ENCODE measurements around the gene MMP12.
"Not testable (repeated sequence)": the region's sequence is repeated elsewhere in the genome, so short reads cannot be mapped to it uniquely, and the experiment has no call there.

Gene MMP12

DNA sequence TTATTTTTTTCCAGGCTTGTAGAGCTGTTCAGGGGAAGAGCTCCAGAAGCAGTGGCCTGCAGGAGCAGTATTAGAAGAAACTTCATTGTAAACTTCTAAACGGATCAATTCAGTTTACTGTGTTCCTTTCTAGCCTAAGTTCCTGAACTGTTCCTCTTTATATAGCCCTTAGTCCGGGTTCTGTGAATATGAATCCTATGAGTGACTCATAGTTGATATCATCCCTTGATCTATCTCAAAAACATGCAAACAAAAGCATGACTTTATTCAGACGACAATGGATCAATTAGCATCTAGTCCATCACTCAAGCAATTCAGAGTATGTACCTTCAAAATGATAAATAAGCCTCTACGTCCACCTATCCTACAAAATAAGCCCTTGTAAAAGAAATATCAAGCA is at the start of gene MMP12:
Gene MMP12, minus strand, starts transcription at position 131 of the 400 bp plus-strand sequence. Its CDS starts 45 bp downstream, at position 86.
- DNase-seq (ENCODE audit: low spot score): no peak

DNA sequence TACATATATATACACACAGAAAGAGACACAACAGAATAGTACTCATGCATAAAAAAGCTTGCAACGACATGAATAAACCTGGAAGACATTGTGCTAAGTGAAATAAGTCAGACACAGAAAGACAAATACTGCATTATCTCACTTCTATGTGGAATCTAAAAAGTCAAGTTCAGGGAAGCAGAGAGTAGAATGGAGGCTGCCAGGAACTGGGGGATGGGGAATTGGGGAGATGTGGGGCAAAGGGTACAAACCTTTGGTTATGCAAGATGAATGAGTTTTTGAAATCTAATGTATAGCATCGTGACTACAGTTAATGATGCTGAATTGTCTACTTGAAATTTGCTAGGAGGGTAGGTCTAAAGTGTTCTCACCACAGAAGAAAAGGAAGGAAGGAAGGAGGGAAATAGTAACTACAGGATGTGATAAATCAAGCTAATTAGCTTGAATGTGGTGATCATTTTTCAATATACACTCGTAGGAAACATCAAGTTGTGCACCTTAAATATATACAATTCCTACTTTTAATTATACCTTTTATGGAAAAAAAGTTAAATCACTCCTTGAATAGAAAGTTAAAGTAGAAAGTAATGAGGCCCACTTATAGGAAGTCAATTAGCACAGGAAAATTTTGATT is 46.9 kb upstream of the MMP12 start:
- no peak for DNase-seq (ENCODE audit: low spot score)

DNA sequence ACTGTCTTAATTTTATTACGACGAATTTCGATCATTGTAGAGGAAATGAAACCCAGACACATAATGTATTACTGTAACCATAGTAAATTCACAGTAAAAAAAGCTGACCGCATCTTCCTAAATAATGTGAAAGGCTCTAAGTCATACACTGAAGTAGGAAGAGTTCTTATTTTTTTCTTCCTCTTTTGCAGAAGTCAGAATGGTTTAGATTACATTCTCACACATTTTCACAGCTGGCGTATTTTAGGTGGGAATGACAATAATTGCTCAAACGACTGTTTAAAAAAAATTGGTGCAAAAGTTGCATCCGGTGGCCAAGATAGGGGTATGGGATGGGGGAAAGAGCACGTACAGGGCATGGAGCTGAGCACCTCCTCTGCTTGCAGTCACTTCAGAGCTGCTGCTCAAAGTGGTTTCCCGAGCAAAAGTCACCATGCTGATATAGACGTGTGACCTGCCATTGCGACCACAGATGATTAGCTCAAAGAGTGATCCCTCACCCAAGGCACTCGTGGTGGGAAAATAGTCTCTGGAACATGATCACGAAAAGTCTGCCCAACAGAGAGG is 45.4 kb upstream of the MMP12 start:
- DNase-seq (ENCODE audit: low spot score): no peak

DNA sequence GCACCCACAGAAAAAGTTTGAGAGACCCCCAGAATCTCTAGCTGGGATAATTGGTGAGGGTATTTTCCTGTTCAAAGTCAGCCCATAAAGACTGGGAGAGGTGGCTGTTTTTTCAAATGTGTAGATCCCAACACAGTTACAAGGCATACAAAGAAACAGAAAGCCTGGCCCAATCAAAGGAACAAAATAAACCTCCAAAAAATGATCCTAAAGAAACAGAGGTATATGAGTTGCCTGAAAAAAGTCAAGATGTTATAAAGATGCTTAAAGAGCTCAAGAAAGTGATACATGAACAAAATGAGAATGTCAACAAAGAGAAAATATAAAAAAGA is 40.2 kb upstream of the MMP12 start:
- DNase-seq (ENCODE audit: low spot score): no peak

DNA sequence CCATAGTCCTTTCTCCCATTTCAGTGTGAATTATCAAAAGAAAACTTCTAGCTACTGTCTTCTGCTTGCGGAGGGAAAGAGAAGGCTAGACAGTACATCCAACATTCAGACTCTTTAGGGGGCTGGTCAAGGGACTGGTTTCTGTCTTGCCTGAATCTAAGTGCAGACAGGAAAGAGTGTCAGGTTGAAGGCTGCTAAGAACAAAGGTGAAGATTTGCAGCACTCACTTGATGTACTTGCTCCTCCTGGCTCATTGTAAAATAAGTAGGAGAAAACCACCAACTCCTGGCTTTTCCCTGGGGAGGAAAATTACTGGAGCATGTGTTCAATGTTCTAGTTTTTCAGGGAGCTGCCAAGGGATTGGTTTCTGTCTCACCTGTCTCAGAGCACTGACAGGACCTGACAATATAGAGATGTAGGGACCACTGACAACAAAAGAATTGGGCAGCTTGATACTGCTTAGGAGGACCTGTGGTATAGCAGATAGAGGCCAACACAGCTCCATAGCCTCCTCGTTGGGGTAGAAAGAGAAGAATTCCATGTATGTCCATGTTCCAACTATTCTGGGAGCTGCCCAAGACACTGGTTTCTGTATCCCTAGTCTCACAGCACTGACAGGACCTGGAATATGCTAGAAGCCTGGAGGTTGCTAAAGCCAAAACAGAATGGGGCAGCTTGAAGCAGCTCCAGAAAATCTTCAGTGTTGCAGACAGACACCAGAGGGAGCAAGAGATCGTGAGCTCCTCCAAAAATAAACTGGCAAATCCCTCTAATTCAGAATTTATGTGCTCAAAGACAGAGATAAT is 39.7 kb upstream of the MMP12 start:
- no peak for DNase-seq (ENCODE audit: low spot score)

DNA sequence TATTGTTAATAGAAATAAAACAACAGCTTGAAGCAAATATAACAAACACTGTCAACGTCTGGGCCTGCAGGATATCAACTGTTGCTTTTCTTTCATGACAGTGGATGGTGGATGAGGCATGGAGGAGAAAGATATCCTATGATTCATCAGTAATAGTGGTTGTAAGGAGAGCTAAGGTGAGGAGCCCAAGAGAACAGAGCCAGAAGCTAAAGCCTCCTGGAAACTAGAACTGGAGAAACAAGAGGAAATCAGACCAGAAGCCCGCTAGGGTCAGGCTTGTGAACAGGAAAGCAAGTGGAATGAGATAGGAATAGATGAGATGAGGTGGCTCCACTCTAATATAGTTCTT is 37.7 kb upstream of the MMP12 start:
- DNase-seq (ENCODE audit: low spot score): no peak

DNA sequence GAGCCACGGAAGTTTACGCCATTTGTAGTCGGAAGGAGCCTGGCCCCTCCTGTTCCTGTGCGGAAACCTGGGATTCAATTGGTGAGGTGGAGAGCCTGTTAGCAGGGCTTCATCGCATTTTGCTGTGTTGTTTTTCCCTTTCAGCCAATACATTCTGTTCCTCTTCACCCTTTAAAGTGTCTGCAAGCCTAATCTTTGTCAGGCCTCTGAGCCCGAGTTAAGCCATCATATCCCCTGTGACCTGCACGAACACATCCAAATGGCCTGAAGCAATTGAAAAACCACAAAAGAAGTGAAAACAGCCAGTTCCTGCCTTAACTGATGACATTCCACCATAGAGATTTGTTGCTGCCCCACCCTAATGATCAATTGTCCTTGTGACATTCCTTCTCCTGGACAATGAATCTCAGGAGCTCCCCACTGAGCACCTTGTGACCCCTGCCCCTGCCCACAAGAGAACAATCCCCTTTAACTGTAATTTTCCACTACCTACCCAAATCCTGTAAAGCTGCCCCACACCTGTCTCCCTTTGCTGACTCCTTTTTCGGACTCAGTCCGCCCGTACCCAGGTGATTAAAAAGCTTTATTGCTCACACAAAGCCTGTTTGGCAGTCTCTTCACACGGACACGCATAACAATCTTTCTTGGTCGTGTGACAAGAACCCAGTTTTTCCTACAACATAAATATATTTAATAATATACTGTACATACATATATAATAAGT is 37.1 kb upstream of the MMP12 start:
- no peak for DNase-seq (ENCODE audit: low spot score)

DNA sequence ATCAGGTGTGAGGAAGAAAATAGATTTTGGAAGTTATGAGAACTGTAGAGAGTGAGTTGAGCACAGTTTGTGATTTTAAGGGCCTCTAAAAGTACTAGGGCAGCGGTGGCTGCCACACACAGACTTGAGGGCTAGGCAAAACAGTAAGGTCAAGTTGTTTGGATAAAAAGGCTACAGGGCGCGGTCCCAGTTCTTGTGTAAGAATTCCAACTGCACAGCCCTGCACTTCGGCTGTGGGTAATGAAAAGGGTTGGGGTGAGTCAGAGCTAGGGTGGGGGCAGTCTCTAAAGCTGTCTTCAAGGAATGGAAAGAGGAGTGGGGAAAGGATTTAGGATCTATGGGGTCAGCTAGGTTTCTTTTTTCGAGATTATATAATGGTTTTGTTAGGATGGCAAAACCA is 31.1 kb upstream of the MMP12 start:
- DNase-seq (ENCODE audit: low spot score): not testable (repeated sequence)

DNA sequence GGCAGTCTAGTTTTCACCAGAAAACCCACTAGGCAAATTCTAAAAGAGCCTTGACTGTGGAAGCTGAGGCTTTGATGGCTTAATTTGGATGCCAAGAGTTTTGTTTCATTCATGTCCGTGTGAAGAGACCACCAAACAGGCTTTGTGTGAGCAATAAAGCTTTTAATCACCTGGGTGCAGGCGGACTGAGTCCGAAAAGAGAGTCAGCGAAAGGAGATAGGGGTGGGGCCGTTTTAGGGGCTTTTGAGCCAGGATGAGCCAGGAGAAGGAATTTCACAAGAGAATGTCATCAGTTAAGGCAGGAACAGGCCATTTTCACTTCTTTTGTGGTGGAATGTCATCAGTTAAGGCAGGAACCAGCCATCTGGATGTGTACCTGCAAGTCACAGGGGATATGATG is 29.1 kb upstream of the MMP12 start:
- not testable (repeated sequence) for DNase-seq (ENCODE audit: low spot score)

DNA sequence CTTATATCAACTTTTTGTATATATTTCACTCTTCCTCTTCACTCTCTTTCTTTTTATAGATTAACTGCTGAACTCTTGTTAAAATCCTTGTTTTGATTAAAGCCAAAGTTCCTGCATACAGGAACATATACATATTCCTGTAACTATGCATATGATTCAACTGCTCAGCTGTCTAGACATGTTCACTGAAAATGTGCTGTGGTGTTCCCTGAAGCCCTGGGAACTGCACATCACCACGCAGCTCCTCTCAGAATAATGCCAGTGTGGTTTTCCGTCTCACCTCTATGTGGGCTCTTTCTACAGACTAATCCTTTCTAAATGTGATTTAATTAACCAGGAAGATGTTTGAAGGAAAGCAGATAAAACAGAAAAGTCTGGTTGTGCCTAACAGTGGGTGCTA is 25.6 kb upstream of the MMP12 start:
- no peak for DNase-seq (ENCODE audit: low spot score)

DNA sequence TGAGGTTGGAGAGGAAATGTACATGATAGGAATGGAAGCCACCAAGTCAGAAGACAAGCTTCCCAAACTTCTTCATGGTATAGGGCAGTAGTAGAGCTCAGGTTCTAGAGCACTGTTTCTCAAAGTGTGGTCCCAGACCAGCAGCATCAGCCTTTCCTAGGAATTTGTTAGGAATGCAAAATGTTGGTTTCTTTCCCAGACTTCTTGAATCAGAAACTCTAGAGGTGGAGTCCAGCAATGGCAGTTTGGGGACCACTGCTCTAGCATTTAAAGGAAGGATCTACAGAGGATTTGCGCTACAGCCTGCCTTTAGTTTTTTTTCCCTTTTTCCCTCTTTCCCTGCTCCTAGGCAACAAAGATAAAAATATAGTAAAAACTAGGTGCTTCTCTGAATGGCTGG is 17.0 kb upstream of the MMP12 start:
- DNase-seq (ENCODE audit: low spot score): no peak

DNA sequence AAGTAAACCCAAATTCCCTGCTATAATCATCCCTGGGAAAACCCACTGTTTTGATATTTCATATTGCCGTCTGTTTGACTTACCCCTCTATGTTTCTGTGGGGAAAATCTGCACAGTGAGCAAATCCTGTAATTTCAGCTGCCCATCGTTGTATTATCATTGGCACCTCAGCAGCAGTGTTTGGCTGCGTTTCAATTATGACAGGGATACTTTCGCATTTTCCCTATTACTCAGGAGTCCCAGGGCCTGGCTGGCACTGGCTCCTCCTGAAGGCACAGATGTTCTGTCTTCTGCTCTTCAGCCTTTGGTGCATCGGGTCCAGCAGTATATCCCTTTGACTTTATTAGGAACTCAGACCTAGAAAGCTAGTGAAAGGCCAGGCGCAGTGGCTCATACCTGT is 12.2 kb upstream of the MMP12 start:
- no peak for DNase-seq (ENCODE audit: low spot score)

DNA sequence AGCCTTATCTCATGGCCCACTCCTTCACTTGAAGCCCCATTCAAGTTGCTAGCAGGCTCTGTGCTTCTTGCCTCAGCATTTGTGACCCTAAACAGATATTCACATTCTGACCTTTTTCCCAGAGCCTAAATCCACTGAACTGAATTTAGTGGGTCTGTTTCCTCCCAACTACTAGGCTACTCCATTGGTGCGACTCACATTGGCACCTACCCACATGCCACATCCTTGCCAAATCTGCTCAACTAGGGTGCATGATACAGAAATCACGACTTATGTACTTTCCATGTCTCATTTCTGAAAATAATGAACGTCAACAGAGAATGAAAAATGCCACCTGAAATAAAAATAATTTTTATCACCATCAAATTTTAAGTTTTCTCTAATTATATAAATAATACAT is 8.4 kb upstream of the MMP12 start:
- no peak for DNase-seq (ENCODE audit: low spot score)

DNA sequence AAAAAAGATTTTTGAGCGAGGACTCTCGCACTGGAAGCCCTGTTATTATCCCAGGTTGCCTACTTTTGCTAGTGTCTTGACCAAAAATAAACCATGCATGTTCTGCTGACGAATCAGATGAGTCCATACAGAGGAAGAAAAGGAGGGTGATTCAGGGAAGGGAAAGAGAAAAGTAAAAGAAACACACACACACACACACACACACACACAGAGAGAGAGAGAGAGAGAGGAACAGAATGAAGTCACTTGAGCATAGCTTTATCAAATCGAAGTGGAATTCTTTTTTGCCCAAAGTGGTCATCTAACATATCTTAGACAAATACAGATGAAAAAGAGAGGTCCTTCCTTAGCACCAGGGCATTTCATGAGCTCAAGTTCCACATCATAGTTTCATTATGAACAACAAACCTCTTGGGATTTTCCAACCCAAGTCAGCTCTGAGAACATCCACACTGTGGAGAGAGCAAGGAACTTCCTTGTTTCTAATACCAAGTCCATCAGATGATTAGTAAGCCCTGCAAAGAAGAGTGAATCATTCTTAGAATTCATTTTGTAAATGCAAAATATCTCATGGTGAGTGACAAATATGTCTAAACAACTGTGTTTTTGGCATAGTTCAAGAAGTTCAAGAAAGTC is 7.7 kb upstream of the MMP12 start:
- DNase-seq (ENCODE audit: low spot score): no peak

DNA sequence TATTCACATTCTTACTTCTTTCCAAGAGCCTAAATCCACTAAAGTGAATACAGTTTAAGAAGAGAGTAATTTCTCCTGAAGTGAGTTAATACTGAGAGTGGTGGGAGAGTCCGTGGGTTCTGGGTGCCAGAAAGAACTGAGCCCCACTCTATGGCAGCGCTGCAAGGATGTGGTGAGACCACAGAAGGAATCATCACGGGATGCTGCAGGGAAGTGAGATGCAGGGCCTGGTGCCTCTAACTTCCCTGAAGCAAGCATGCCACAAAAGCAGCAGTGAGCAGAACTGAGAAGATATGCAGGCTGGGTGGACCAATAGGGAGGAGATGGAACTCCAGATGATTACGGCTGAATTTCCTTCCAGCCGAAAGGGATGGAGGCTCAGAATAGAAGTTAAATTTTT is 5.0 kb upstream of the MMP12 start:
- no peak for DNase-seq (ENCODE audit: low spot score)

DNA sequence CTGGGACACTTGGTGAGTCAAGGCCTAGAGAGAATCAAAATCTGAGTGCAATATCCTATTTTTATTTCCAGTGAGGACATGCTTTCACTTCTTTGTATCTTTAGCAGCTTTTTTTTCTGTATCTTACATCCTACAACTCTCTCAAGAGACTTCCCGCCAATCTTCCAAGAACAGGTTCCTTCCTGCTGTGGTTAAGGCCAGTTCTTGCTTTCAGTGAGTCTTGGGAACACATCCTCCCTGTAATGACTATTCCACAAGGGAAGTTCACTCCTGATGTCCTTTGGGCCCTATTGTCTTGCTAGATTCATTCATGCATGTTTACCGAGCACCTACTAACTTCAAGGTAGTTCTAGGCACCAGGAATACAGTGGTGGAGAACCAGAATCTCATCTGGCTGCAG is 3.8 kb upstream of the MMP12 start:
- DNase-seq (ENCODE audit: low spot score): no peak

DNA sequence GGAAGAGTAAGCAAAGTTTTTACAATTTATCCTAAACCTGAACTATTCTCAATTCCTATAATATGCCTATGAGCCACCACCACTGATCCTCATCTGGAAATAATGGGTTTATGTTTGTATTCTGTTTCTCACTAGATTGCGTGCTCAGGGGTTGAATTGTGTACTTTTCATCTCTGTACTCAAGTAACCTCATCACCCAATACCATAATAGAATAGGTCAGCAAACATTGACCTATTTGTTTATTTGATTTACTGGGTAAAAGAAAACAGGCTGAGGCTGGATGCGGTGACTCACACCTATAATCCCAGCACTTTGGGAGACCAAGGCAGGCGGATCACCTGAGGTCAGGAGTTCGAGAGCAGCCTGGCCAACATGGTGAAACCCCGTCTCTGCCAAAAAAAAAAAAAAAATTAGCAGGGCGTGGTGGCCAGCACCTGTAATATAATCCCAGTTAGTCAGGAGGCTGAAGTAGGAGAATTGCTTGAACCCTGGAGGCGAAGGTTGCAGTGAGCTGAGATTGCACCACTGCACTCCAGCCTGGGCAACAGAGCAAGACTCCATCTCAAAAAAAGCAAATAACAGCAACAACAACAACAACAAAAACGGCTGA is 5.3 kb downstream of the MMP12 start:
- not testable (repeated sequence) for DNase-seq (ENCODE audit: low spot score)

DNA sequence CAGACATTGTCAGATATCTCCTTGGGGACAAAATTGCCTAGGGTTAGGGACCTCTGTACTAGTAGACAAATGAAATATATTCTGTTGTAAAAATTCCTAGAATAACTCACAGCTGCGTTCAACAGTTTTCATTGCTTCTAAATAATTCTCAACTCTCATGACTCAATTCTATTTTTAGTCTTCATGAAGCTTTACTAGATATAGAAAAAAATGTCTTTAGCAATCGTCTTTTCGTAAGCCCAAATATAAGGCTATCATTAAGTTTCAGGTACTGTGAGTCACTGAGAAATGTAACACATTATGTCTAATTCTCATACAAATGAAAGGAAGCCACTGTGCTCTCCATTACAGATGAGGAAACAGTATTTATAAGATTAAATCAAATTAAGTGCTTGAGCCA is 6.4 kb downstream of the MMP12 start:
- no peak for DNase-seq (ENCODE audit: low spot score)

DNA sequence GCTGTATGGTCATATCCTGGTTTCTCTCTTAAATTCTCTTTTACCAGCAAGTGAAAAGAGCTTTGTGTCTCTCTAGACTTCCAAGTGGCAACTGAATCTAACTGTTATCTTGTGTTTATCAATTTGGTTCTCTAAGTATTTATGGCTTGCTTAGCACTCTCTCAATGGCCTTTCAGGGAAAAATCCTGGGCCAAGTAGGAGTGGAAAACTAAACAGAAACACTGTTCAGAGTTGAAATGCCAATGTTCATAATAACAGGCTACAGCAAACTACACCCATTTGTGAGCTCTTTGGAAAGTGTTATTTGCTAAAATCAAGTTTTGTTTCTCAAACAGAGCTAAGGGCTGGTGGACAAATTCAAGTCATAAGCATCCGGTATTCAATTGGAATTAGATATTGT is 10.1 kb downstream of the MMP12 start:
- DNase-seq (ENCODE audit: low spot score): no peak

DNA sequence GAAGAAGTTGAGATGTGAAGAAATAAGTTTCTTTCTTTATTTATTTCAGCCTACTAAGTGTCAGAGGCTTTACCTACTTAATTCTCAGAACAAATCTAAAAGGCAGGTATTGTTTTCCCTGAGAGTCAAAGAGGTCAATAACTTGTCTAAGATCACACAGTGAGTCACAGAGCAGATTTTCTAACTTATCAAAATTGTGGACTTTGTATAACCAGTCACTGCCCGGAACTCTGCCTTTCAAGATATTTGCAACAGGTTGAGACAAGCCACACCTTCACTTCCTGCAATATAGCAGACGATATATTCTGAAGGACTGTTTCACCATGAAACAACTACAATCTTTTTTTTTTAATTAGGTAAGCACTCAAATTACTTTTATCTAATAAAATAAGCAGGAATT is 20.8 kb downstream of the MMP12 start:
- DNase-seq (ENCODE audit: low spot score): no peak

DNA sequence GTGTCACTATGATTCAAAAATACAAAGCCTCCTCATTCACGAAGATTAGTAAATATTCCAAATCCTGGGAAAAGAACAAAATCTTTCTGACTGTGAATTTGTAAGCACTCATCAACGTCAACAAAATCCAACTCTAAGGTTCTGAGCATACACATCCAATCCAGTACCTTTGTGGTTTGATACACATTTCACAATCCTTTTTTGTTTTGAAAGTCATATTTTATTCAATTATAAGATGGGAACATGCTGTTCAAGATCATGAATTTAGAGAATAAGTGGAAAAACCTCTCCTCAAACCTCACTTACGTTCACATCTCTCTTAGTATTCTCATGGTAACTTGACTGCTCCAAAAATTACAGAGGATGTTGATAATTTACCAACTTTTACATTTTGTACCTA is 21.7 kb downstream of the MMP12 start:
- DNase-seq (ENCODE audit: low spot score): no peak
